GM18951 (cell line): Measurements from ENCODE around the gene TSPEAR.

Source experiments
- POLR2A ChIP-seq: IDR thresholded peaks from 4 replicates; pipeline ENCODE4 v1.6.1; 2011; ENCODE audit warnings: mild to moderate bottlenecking; ENCODE audit not compliant: insufficient read length, insufficient read depth; ENCODE audit errors: extremely low read depth
- in situ Hi-C: fragments of 300-500 bp; cut with MboI; formaldehyde crosslinking; loops from one replicate; pipeline ENCODE4 v1.12.0; 2022; ENCODE audit warnings: low sequenced_read_pairs, mixed read lengths, inconsistent platforms; ENCODE audit not compliant: unreplicated experiment

The TSPEAR gene

GRCh38 chr21:44723177-44724131, 12.1 kb upstream of the TSPEAR start:
- in situ Hi-C loops, result no loop called here
- TF ChIP-seq POLR2A, result no peak

GRCh38 chr21:44722731-44723130, 11.4 kb upstream of the TSPEAR start:
- in situ Hi-C loops, result no loop called here
- no peak for TF ChIP-seq POLR2A

GRCh38 chr21:44720170-44720569, 8.8 kb upstream of the TSPEAR start:
- in situ Hi-C loops, result no loop called here
- no peak for TF ChIP-seq POLR2A

- in situ Hi-C loops, result no loop called here
- TF ChIP-seq POLR2A, result no peak
Measured at GRCh38 chr21:44718571-44718970, 7.2 kb upstream of the TSPEAR start.

GRCh38 chr21:44718093-44718492, 6.7 kb upstream of the TSPEAR start:
- in situ Hi-C loops, result no loop called here

GRCh38 chr21:44716984-44717383, 5.6 kb upstream of the TSPEAR start:
- in situ Hi-C loops, result no loop called here
- no peak for TF ChIP-seq POLR2A

More at GRCh38 chr21:44718093-44718492, 6.7 kb upstream of the TSPEAR start:
- TF ChIP-seq POLR2A, result no peak

GRCh38 chr21:44714905-44715304, 3.5 kb upstream of the TSPEAR start:
- no peak for TF ChIP-seq POLR2A
- in situ Hi-C loops, result no loop called here

GRCh38 chr21:44713846-44714245, 2.5 kb upstream of the TSPEAR start:
- in situ Hi-C loops, result no loop called here
- TF ChIP-seq POLR2A, result no peak

GRCh38 chr21:44713130-44713529, 1.8 kb upstream of the TSPEAR start:
- no peak for TF ChIP-seq POLR2A
- in situ Hi-C loops, result no loop called here

- in situ Hi-C loops, result no loop called here
- no peak for TF ChIP-seq POLR2A
Measured at GRCh38 chr21:44712203-44713028, 1.0 kb upstream of the TSPEAR start.

- in situ Hi-C loops, result no loop called here
- TF ChIP-seq POLR2A, result no peak
Measured at GRCh38 chr21:44710756-44711326, 531 bp downstream of the TSPEAR start.

- no peak for TF ChIP-seq POLR2A
- in situ Hi-C loops, result no loop called here
Measured at GRCh38 chr21:44710294-44710665, 1.1 kb downstream of the TSPEAR start.
